HepG2 (cell line): ENCODE results near the gene TMEM238. TPM values are rescaled to one million over a fixed set of nuclear protein-coding genes. Genes with fewer than 3 reads are reported as not detected.
A peak's percentile ranks its signal among the peaks of the same experiment; 100 is the strongest.

Experiments
- BCLAF1 ChIP-seq: fragments of 450-650 bp; IDR thresholded peaks from 2 replicates; pipeline ENCODE4 v1.6.1; 2017; ENCODE audit warnings: mild to moderate bottlenecking
- HDAC1 ChIP-seq: sonication (generic); formaldehyde crosslinking; IDR thresholded peaks from 2 replicates; pipeline ENCODE4 v1.5.1; 2020; ENCODE audit warnings: mild to moderate bottlenecking, missing genetic modification reagents
- JUND ChIP-seq: sonication (generic); formaldehyde crosslinking; IDR thresholded peaks from 2 replicates; pipeline ENCODE4 v1.8.0; 2022; ENCODE audit warnings: mild to moderate bottlenecking, missing genetic modification reagents
- LCORL ChIP-seq, 2 experiments: fragments of 450-650 bp in 1 of 2; sonication (generic) in 1 of 2; formaldehyde crosslinking in 1 of 2; IDR thresholded peaks; 2 replicates each; pipeline versions ENCODE4 v1.5.0 to v1.6.1; 2017 to 2020; ENCODE audit warnings: antibody characterized with exemption in 1 of 2, missing genetic modification reagents in 1 of 2
- MAX ChIP-seq: IDR thresholded peaks from 2 replicates; pipeline ENCODE4 v1.6.1; 2012; ENCODE audit warnings: inconsistent platforms
- MXD3 ChIP-seq: IDR thresholded peaks from 2 replicates; pipeline ENCODE4 v1.6.1; 2016; ENCODE audit warnings: mild to moderate bottlenecking, missing biosample characterization, missing genetic modification reagents
- SIN3B ChIP-seq: fragments of 150-350 bp; IDR thresholded peaks from 2 replicates; pipeline ENCODE4 v1.6.1; 2014; ENCODE audit warnings: low read length
- SMAD9 ChIP-seq: sonication (generic); formaldehyde crosslinking; IDR thresholded peaks from 2 replicates; pipeline ENCODE4 v1.5.1; 2020; ENCODE audit warnings: mild to moderate bottlenecking, missing genetic modification reagents
- SOX6 ChIP-seq, 2 experiments: fragments of 450-650 bp in 1 of 2; sonication (generic) in 1 of 2; formaldehyde crosslinking in 1 of 2; IDR thresholded peaks; 2 replicates each; pipeline versions ENCODE4 v1.4.0 to v1.6.1; 2017 to 2020; ENCODE audit warnings: antibody characterized with exemption in 1 of 2, mild to moderate bottlenecking in 1 of 2, missing genetic modification reagents in 1 of 2
- TERF1 ChIP-seq: sonication (generic); formaldehyde crosslinking; IDR thresholded peaks from 2 replicates; pipeline ENCODE4 v1.8.0; 2022; ENCODE audit warnings: mild to moderate bottlenecking, missing genetic modification reagents, moderate library complexity
- THYN1 ChIP-seq: sonication (generic); formaldehyde crosslinking; IDR thresholded peaks from 2 replicates; pipeline ENCODE4 v1.8.1; 2023; ENCODE audit warnings: low read depth, mild to moderate bottlenecking, moderate library complexity, missing genetic modification reagents, borderline replicate concordance
- TOE1 ChIP-seq: sonication (generic); formaldehyde crosslinking; IDR thresholded peaks from 2 replicates; pipeline ENCODE4 v1.4.0; 2020; ENCODE audit warnings: mild to moderate bottlenecking, missing genetic modification reagents
- ZMYM2 ChIP-seq: sonication (generic); formaldehyde crosslinking; IDR thresholded peaks from 2 replicates; pipeline ENCODE4 v1.8.0; 2022; ENCODE audit warnings: mild to moderate bottlenecking, missing genetic modification reagents
- ZNF225 ChIP-seq: sonication (generic); formaldehyde crosslinking; IDR thresholded peaks from 2 replicates; pipeline ENCODE4 v1.4.0; 2020; ENCODE audit warnings: mild to moderate bottlenecking, missing genetic modification reagents
- ZNF263 ChIP-seq: sonication (generic); formaldehyde crosslinking; IDR thresholded peaks from 2 replicates; pipeline ENCODE4 v1.4.0; 2020; ENCODE audit warnings: missing genetic modification reagents
- ZNF451 ChIP-seq: sonication (generic); formaldehyde crosslinking; IDR thresholded peaks from 2 replicates; pipeline ENCODE4 v1.5.0; 2020; ENCODE audit warnings: mild to moderate bottlenecking, missing genetic modification reagents
- ZNF841 ChIP-seq: sonication (generic); formaldehyde crosslinking; IDR thresholded peaks from 2 replicates; pipeline ENCODE4 v1.8.1; 2023; ENCODE audit warnings: missing genetic modification reagents, borderline replicate concordance
- ZSCAN31 ChIP-seq: sonication (generic); formaldehyde crosslinking; IDR thresholded peaks from 2 replicates; pipeline ENCODE4 v1.5.0; 2020; ENCODE audit warnings: low read depth, mild to moderate bottlenecking, missing genetic modification reagents
- polyA plus RNA-seq, 8 experiments: library from polyadenylated mRNA; depleted of rRNA in 3 of 8; stranded (reverse) in 7 of 8; unstranded in 1 of 8; fragments of >200 nt; fragmentation: Illumina TruSeq in 4 of 8; extraction: Trizol in 4 of 8; gene quantifications; 2 replicates each; pipeline versions ENCODE4 v1.2.1 to v1.2.3, GENCODE V29; 2011 to 2016; ENCODE audit warnings: low read depth in 4 of 8, missing spikeins in 1 of 8, mixed read lengths in 1 of 8; ENCODE audit not compliant: insufficient read depth in 1 of 8
- total RNA-seq, 5 experiments: library from RNA; depleted of rRNA; stranded (reverse); fragments of >200 nt; fragmentation: Illumina TruSeq; extraction: Trizol; gene quantifications; 2 replicates each; pipeline ENCODE4 v1.2.3, GENCODE V29; 2016; ENCODE audit warnings: low read depth in 1 of 5
- TF ChIP-seq, protein P1 (sequence below): sonication (generic); formaldehyde crosslinking; IDR thresholded peaks from 2 replicates; pipeline ENCODE4 v1.8.1; 2023; ENCODE audit warnings: mild to moderate bottlenecking, missing genetic modification reagents, borderline replicate concordance
- TF ChIP-seq, protein P2 (sequence below): sonication (generic); formaldehyde crosslinking; IDR thresholded peaks from 2 replicates; pipeline ENCODE4 v1.8.1; 2023; ENCODE audit warnings: mild to moderate bottlenecking, missing genetic modification reagents
- TF ChIP-seq, protein P3 (sequence below): sonication (generic); formaldehyde crosslinking; conservative IDR thresholded peaks from 2 replicates; pipeline ENCODE4 v1.5.0; 2020; ENCODE audit warnings: missing genetic modification reagents

Gene TMEM238
- total and polyA plus RNA-seq, 2 of the 13 experiments (the other 11 are each of a cell fraction or from before 2014, with no cell fraction given), result not detected

GRCh38 chr19:55377356-55378131 lies 6.5 kb downstream of the TMEM238 start (continued):
- TF ChIP-seq, protein P1, sequence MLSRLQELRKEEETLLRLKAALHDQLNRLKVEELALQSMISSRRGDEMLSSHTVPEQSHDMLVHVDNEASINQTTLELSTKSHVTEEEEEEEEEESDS (CRISPR knock-in tag), result no peak
- TF ChIP-seq HDAC1, result peak; percentile 28; the same call in 1 of the 2 replicates
- TF ChIP-seq SMAD9 (CRISPR knock-in tag), result no peak
- no peak for TF ChIP-seq SIN3B
- no peak for TF ChIP-seq ZNF225 (CRISPR knock-in tag)
- TF ChIP-seq MAX, result 0 out of 2 replicates have a peak, but pooled peaks have one; percentile 6
- TF ChIP-seq ZNF841 (CRISPR knock-in tag), result no peak
- TF ChIP-seq, protein P2, sequence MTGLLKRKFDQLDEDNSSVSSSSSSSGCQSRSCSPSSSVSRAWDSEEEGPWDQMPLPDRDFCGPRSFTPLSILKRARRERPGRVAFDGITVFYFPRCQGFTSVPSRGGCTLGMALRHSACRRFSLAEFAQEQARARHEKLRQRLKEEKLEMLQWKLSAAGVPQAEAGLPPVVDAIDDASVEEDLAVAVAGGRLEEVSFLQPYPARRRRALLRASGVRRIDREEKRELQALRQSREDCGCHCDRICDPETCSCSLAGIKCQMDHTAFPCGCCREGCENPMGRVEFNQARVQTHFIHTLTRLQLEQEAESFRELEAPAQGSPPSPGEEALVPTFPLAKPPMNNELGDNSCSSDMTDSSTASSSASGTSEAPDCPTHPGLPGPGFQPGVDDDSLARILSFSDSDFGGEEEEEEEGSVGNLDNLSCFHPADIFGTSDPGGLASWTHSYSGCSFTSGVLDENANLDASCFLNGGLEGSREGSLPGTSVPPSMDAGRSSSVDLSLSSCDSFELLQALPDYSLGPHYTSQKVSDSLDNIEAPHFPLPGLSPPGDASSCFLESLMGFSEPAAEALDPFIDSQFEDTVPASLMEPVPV (CRISPR knock-in tag), result peak; percentile 28; the same call in 1 of the 2 replicates
- peak; percentile 22; the same call in 1 of the 2 replicates for TF ChIP-seq MXD3
- no peak for TF ChIP-seq TOE1 (CRISPR knock-in tag)
- no peak for TF ChIP-seq TERF1 (CRISPR knock-in tag)
- TF ChIP-seq ZSCAN31 (CRISPR knock-in tag), result no peak
- 0 out of 2 replicates have a peak, but pooled peaks have one; percentile 41 for TF ChIP-seq ZNF451 (CRISPR knock-in tag)
- no peak for TF ChIP-seq BCLAF1
- no peak for TF ChIP-seq JUND (CRISPR knock-in tag)
- TF ChIP-seq ZNF263 (CRISPR knock-in tag), result peak; percentile 83
- TF ChIP-seq, protein P3, sequence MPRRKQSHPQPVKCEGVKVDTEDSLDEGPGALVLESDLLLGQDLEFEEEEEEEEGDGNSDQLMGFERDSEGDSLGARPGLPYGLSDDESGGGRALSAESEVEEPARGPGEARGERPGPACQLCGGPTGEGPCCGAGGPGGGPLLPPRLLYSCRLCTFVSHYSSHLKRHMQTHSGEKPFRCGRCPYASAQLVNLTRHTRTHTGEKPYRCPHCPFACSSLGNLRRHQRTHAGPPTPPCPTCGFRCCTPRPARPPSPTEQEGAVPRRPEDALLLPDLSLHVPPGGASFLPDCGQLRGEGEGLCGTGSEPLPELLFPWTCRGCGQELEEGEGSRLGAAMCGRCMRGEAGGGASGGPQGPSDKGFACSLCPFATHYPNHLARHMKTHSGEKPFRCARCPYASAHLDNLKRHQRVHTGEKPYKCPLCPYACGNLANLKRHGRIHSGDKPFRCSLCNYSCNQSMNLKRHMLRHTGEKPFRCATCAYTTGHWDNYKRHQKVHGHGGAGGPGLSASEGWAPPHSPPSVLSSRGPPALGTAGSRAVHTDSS (CRISPR knock-in tag), result no peak
- TF ChIP-seq THYN1, result no peak
- no peak for TF ChIP-seq SOX6 (IDR thresholded peaks at IDR 0.05)
- 0 out of 2 replicates have a peak, but pooled peaks have one; percentile 16 for TF ChIP-seq SOX6 (CRISPR knock-in tag; IDR thresholded peaks at IDR 0.05)
- TF ChIP-seq ZMYM2, result no peak
- TF ChIP-seq LCORL (IDR thresholded peaks at IDR 0.05), result no peak
- TF ChIP-seq LCORL (CRISPR knock-in tag; IDR thresholded peaks at IDR 0.05), result peak; percentile 34; the same call in 1 of the 2 replicates
